ENCODE measurements around the gene EML3.

GRCh38 chr11:62600367-62601121 lies 12.0 kb downstream of the EML3 start:
- no peak for TF ChIP-seq CTCF (IDR thresholded peaks at IDR 0.05)
- no peak for TF ChIP-seq POLR2A (IDR thresholded peaks at IDR 0.05)
